Measurements from ENCODE around the gene VPS36.
"Not testable (repeated sequence)": the region's sequence is repeated elsewhere in the genome, so short reads cannot be mapped to it uniquely, and the experiment has no call there.

The VPS36 gene

DNA sequence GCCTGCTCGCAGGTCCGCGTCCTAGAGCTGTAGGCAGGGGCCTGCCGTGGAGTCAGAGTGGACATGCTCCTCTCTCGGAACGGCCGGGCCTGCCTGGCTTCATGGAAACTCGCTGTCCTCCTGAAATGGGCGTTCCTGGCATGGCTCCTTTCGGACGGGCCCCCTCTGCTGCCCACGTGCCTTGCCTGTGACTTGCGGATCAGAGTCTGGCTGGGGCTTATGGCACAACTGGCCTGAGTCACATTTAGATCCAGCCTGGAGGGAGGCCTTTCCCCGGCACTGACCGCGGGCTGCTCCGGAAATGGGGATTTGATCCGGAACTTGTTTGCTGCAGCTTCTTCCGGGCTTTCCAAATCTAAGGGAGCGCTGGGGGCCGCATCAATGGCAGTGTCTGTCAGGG is 72.5 kb downstream of the VPS36 start:
- DNase-seq (ENCODE audit: low spot score), result no peak

DNA sequence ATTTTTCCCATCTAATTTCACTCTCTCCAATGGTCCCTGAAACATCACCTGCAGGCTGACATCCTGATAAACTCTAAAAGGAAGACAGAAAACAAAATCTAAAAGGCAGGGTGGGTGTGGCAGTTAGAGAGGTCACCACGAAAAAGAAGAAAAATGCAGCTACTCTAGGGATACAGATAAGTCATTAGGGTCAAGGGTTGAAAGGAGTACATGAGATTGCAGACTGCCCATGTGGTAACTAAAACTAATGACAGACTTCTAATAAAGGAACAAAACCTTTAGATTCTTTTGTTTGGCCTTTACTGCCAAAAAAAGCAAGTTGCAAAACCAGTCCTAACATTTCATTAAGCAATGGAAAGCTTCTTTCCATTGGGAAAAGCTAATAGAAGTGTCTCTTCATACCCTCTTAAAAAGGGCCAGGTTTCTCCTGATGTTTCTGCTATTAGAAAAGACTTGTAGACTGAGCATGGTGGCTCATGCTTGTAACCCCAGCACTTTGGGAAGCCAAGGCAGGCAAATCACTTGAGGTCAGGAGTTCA is 75.5 kb downstream of the VPS36 start:
- no peak for DNase-seq (ENCODE audit: low spot score)

DNA sequence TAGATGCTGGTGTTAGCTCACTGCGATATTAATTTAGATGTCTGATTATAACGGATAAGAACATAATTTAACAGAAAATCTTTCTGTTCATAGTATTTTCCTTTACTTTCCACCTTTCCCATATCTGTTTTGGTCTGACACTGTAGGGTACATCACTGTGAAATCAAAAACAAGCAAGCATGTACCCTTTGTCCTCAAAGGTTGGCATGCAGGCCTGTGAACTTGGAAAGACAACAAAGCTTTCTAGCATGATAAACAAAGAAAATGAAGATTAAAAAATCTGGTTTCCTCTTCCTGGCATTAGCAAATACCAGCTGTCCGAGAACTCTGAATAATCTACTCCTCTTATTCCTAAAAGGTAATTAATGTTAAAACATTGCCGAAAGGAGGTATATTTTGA is 76.0 kb downstream of the VPS36 start:
- DNase-seq (ENCODE audit: low spot score), result no peak

DNA sequence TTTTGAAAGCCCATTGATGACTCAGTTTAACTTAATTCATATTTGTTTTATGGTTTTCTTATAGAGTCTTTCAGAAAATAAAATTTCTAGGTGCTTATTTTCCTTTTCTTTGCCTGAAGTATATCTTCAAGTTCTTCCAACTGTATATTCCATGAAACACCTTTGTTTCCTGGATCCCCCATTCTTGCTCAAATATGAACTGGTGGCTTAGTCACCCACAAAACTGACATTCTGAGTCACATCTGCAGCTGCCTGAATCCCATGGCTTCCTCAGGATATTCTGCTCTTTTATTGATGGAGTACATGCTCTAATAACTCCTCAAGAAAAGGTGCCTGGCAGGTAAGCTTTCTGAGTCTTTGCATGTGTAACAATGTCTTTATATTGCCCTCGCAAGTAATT is 77.2 kb downstream of the VPS36 start:
- not testable (repeated sequence) for DNase-seq (ENCODE audit: low spot score)

DNA sequence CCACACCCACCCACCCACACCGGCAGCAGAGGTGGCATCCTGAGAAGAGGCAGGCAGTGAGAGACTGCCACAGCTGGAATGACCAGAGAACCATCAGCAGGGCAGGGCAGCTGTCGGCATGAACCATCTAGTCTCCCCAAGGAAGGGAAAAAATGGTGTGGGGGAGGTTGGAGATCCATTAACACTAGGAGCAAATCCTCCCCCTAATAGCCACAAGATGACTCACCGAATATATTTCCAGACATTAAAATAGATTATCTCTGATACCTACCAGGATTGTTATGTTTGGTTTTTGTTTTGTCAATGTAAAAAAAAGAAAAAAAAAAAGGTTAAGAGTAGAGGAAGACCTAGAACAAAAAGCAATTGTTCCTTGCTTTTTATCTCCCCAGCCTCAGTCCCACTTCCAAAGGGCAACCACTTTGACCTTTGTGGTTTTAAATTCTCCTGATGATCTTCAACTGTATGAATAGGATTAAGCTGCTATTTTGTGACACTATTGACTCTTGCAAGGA is 78.6 kb downstream of the VPS36 start:
- DNase-seq (ENCODE audit: low spot score), result no peak

DNA sequence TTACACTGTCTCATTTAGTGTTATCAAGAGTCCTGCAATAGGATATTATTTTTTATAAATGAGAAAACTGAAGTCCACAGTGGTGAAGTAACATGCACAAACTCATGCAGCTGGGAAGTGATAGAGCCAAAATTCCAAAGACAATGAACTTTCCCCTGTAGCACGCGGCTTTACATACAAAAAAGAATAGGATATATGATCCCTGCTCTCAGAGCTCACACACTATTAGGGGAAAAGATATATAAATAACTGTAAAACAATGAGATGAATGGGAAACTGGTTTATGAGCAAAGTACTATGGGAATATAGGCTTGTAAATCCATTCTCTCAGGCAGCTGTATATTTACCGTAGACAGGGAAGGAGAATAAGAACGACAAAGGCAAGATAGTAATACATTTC is 84.1 kb downstream of the VPS36 start:
- no peak for DNase-seq (ENCODE audit: low spot score)

All from D341Med (cell line).